Kidney epithelial cell (primary cell): Measurements from ENCODE around the gene TSKS. TPM values are rescaled to one million over a fixed set of nuclear protein-coding genes. Genes with fewer than 3 reads are reported as not detected.
"Not testable (repeated sequence)": the region's sequence is repeated elsewhere in the genome, so short reads cannot be mapped to it uniquely, and the experiment has no call there.

Experiments
- DNase-seq: peaks from one replicate; pipeline ENCODE4 v3.0.0-alpha.2; 2010; ENCODE audit warnings: low read depth
- H3K27me3 ChIP-seq: 2 replicates; pipeline ENCODE4 v1.6.0; 2011; ENCODE audit warnings: low read length; ENCODE audit not compliant: control insufficient read depth, insufficient read depth
- H3K36me3 ChIP-seq: 2 replicates; pipeline ENCODE4 v1.5.1; 2011; ENCODE audit warnings: low read length; ENCODE audit not compliant: control insufficient read depth, insufficient read depth
- H3K4me3 ChIP-seq: 2 replicates; pipeline ENCODE4 v1.5.1; 2011; ENCODE audit warnings: low read depth, mild to moderate bottlenecking, control low read depth, low read length
- CTCF ChIP-seq: IDR thresholded peaks from 2 replicates; pipeline ENCODE4 v1.5.1; 2011; ENCODE audit warnings: mild to moderate bottlenecking, moderate library complexity, low read length, control low read depth, inconsistent platforms; ENCODE audit not compliant: insufficient read depth, poor library complexity, severe bottlenecking
- total RNA-seq: library from RNA; depleted of rRNA; stranded (reverse); fragments of >200 nt; gene quantifications from 2 replicates; pipeline ENCODE4 v1.2.3, GENCODE V29; 2015

The TSKS gene
- total RNA-seq, 1 donor from 2014 or later, result not detected

GRCh38 chr19:49739933-49740332 is 23.2 kb downstream of the TSKS start:
- TF ChIP-seq CTCF, result no peak
- H3K36me3 ChIP-seq, result no peaks in the 10 kb centered on the region
- H3K4me3 ChIP-seq, result no peak overlapping the region
- no peaks in the 10 kb centered on the region for H3K27me3 ChIP-seq
- no peak for DNase-seq

- no peaks in the 10 kb centered on the region for H3K27me3 ChIP-seq
- no peak overlapping the region for H3K4me3 ChIP-seq
- DNase-seq, result no peak
- H3K36me3 ChIP-seq, result no peaks in the 10 kb centered on the region
- no peak for TF ChIP-seq CTCF
Measured at GRCh38 chr19:49739098-49739497, 24.0 kb downstream of the TSKS start.

GRCh38 chr19:49738268-49738667 is 24.8 kb downstream of the TSKS start:
- Histone ChIP-seq H3K27me3 (no peaks in the 10 kb centered on the region), H3K36me3 (no peaks in the 10 kb centered on the region), H3K4me3 (no peak overlapping the region)
- DNase-seq, result no peak
- TF ChIP-seq CTCF, result no peak

- H3K27me3 ChIP-seq, result no peaks in the 10 kb centered on the region
- H3K36me3 ChIP-seq, result no peaks in the 10 kb centered on the region
- DNase-seq, result no peak
- TF ChIP-seq CTCF, result no peak
- H3K4me3 ChIP-seq, result no peak overlapping the region
Measured at GRCh38 chr19:49730166-49730565, 32.9 kb downstream of the TSKS start.

- H3K36me3 ChIP-seq, result no peaks in the 10 kb centered on the region
- no peaks in the 10 kb centered on the region for H3K27me3 ChIP-seq
- no peak overlapping the region for H3K4me3 ChIP-seq
- DNase-seq, result no peak
- no peak for TF ChIP-seq CTCF
Measured at GRCh38 chr19:49727217-49728030, 35.7 kb downstream of the TSKS start.

GRCh38 chr19:49719420-49719819 is 43.7 kb downstream of the TSKS start:
- not testable (repeated sequence) for H3K36me3 ChIP-seq, H3K4me3 ChIP-seq, DNase-seq, H3K27me3 ChIP-seq
